ENCODE results near the gene SYNE1.

DNA sequence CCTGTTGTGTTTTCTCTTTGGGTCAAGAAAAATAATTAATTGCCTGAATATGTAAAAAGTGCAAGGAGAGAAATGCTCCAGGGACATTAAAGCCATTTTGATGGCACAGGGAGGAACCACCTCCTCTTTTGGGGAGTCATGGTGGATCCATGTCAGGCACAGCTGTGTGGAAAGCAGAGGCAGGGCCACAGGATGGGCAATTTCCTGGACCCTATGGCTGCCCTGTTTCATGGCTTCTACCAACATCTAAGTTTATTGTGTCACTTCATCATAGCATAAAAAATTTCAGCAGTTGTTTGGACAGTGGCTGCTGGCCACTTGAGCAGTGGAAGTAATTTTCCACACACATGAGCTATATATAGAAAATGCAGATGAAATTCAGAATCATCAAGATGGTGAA is 238.2 kb downstream of the SYNE1 start:
- TF ChIP-seq, protein P1, sequence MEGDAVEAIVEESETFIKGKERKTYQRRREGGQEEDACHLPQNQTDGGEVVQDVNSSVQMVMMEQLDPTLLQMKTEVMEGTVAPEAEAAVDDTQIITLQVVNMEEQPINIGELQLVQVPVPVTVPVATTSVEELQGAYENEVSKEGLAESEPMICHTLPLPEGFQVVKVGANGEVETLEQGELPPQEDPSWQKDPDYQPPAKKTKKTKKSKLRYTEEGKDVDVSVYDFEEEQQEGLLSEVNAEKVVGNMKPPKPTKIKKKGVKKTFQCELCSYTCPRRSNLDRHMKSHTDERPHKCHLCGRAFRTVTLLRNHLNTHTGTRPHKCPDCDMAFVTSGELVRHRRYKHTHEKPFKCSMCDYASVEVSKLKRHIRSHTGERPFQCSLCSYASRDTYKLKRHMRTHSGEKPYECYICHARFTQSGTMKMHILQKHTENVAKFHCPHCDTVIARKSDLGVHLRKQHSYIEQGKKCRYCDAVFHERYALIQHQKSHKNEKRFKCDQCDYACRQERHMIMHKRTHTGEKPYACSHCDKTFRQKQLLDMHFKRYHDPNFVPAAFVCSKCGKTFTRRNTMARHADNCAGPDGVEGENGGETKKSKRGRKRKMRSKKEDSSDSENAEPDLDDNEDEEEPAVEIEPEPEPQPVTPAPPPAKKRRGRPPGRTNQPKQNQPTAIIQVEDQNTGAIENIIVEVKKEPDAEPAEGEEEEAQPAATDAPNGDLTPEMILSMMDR (IDR thresholded peaks at IDR 0.05; ENCODE audit: insufficient read depth, low read length), result no peak
- TF ChIP-seq POLR2AphosphoS5 (IDR thresholded peaks at IDR 0.05; ENCODE audit: low read depth), result no peak
- TF ChIP-seq GABPA (IDR thresholded peaks at IDR 0.05; ENCODE audit: low read depth), result no peak
- TF ChIP-seq, protein P2, sequence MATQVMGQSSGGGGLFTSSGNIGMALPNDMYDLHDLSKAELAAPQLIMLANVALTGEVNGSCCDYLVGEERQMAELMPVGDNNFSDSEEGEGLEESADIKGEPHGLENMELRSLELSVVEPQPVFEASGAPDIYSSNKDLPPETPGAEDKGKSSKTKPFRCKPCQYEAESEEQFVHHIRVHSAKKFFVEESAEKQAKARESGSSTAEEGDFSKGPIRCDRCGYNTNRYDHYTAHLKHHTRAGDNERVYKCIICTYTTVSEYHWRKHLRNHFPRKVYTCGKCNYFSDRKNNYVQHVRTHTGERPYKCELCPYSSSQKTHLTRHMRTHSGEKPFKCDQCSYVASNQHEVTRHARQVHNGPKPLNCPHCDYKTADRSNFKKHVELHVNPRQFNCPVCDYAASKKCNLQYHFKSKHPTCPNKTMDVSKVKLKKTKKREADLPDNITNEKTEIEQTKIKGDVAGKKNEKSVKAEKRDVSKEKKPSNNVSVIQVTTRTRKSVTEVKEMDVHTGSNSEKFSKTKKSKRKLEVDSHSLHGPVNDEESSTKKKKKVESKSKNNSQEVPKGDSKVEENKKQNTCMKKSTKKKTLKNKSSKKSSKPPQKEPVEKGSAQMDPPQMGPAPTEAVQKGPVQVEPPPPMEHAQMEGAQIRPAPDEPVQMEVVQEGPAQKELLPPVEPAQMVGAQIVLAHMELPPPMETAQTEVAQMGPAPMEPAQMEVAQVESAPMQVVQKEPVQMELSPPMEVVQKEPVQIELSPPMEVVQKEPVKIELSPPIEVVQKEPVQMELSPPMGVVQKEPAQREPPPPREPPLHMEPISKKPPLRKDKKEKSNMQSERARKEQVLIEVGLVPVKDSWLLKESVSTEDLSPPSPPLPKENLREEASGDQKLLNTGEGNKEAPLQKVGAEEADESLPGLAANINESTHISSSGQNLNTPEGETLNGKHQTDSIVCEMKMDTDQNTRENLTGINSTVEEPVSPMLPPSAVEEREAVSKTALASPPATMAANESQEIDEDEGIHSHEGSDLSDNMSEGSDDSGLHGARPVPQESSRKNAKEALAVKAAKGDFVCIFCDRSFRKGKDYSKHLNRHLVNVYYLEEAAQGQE (IDR thresholded peaks at IDR 0.05; ENCODE audit: insufficient replicate concordance, low read depth), result no peak
- TF ChIP-seq SPI1 (IDR thresholded peaks at IDR 0.05; ENCODE audit: borderline replicate concordance, low read depth), result no peak

All from HL-60 (cell line).